ENCODE measurements around the gene TMEM82.

Gene TMEM82

GRCh38 chr1:15760520-15761211, 18.4 kb downstream of the TMEM82 start:
- Histone ChIP-seq H3K4me1 (ENCODE audit: control insufficient read depth in 1 of 2, insufficient read depth in 1 of 2, low read depth in 1 of 2, low read length in 1 of 2) (peaks cover 0 to 8% of the 10 kb centered on the region in 2 experiments), H3K27me3 (peaks cover 87% of the 10 kb centered on the region), H3K36me3 (no peaks in the 10 kb centered on the region), H3K4me3 (ENCODE audit: low read depth in 1 of 2, low read length in 1 of 2) (no peak overlapping the region), H3K27ac (no peak overlapping the region), H3K9me3 (no peaks in the 10 kb centered on the region)
- TF ChIP-seq CTCF (IDR thresholded peaks at IDR 0.05), result no peak

- Histone ChIP-seq H3K27ac (no peak overlapping the region), H3K9me3 (no peaks in the 10 kb centered on the region), H3K4me3 (ENCODE audit: low read depth in 1 of 2, low read length in 1 of 2) (no peak overlapping the region), H3K27me3 (peaks cover 82% of the 10 kb centered on the region), H3K36me3 (no peaks in the 10 kb centered on the region), H3K4me1 (ENCODE audit: control insufficient read depth in 1 of 2, insufficient read depth in 1 of 2, low read depth in 1 of 2, low read length in 1 of 2) (peaks cover 0 to 4% of the 10 kb centered on the region in 2 experiments)
- TF ChIP-seq CTCF (IDR thresholded peaks at IDR 0.05), result no peak
These were observed 19.2 kb downstream of the TMEM82 start for GRCh38 chr1:15761366-15762128.

GRCh38 chr1:15762546-15762945, 20.2 kb downstream of the TMEM82 start:
- Histone ChIP-seq H3K4me3 (ENCODE audit: low read depth in 1 of 2, low read length in 1 of 2) (no peak overlapping the region), H3K27me3 (peaks cover 72% of the 10 kb centered on the region), H3K36me3 (no peaks in the 10 kb centered on the region), H3K27ac (no peak overlapping the region), H3K4me1 (ENCODE audit: control insufficient read depth in 1 of 2, insufficient read depth in 1 of 2, low read depth in 1 of 2, low read length in 1 of 2) (no peaks in the 10 kb centered on the region), H3K9me3 (no peaks in the 10 kb centered on the region)
- no peak for TF ChIP-seq CTCF (IDR thresholded peaks at IDR 0.05)

- no peaks in the 10 kb centered on the region for H3K9me3 ChIP-seq
- H3K36me3 ChIP-seq, result no peaks in the 10 kb centered on the region
- no peak for TF ChIP-seq CTCF (IDR thresholded peaks at IDR 0.05)
- H3K4me1 ChIP-seq (ENCODE audit: control insufficient read depth in 1 of 2, insufficient read depth in 1 of 2, low read depth in 1 of 2, low read length in 1 of 2), result no peaks in the 10 kb centered on the region
- H3K4me3 ChIP-seq (ENCODE audit: low read depth in 1 of 2, low read length in 1 of 2), result no peak overlapping the region
- H3K27me3 ChIP-seq, result peaks cover 63% of the 10 kb centered on the region
- H3K27ac ChIP-seq, result no peak overlapping the region
These were observed 22.0 kb downstream of the TMEM82 start for GRCh38 chr1:15764269-15764764.

GRCh38 chr1:15764890-15765289, 22.6 kb downstream of the TMEM82 start:
- Histone ChIP-seq H3K36me3 (no peaks in the 10 kb centered on the region), H3K4me3 (ENCODE audit: low read depth in 1 of 2, low read length in 1 of 2) (no peak overlapping the region), H3K27me3 (peaks cover 57% of the 10 kb centered on the region), H3K27ac (no peak overlapping the region), H3K9me3 (no peaks in the 10 kb centered on the region), H3K4me1 (ENCODE audit: control insufficient read depth in 1 of 2, insufficient read depth in 1 of 2, low read depth in 1 of 2, low read length in 1 of 2) (no peaks in the 10 kb centered on the region)
- no peak for TF ChIP-seq CTCF (IDR thresholded peaks at IDR 0.05)
